Stimulated activated naive CD8-positive, alpha-beta T cell treated with anti-CD3 and anti-CD28 coated beads, Interleukin-15, Interleukin-2, amounts not matched to agents 100 U/mL and 50 U/mL, for 24 hours (primary cell): ENCODE results near the gene ATG10.

ENCODE experiments used
- ATAC-seq: fragments of 150-1000 bp; cut with Tn5 transposase; one replicate; pipeline ENCODE4 v1.10.0; 2021
- DNase-seq: peaks from one replicate; pipeline ENCODE4 v3.0.0; 2021

ATG10 gene

DNA sequence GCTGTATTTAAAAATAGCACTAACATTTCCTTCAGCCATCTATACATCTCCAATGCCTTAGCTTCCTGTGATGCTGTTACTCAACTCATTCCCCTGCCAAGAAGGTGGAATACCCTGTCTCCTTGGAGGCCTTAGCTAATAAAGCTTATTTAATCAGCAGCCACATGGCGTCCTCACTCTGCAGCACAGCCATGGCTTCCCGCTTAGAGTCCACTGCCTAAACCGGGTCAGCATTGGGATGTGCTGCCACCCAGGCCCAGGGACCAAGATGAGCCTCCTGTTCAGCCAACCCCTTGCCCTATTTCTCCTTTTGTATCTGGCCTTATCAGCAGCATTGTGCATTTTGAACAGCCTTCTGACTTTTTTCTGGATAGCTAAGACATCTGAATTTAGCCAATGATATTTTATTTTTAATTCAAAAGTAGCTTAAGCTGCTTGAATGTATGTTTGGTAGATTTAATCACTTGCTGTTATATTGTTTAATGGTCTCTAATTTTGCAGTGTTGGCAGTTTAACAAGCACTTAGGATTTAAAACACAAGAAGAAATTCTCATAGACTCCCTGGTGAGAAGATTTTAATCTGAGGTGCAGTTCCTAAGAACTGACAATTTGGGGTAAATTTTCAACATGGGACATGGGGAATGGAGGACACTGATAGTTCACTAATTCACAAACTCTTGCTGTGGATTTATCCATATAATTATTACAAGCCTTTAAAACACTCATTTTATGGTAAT lies 193.3 kb downstream of the ATG10 start:
- DNase-seq = no peak
- ATAC-seq = no peak

DNA sequence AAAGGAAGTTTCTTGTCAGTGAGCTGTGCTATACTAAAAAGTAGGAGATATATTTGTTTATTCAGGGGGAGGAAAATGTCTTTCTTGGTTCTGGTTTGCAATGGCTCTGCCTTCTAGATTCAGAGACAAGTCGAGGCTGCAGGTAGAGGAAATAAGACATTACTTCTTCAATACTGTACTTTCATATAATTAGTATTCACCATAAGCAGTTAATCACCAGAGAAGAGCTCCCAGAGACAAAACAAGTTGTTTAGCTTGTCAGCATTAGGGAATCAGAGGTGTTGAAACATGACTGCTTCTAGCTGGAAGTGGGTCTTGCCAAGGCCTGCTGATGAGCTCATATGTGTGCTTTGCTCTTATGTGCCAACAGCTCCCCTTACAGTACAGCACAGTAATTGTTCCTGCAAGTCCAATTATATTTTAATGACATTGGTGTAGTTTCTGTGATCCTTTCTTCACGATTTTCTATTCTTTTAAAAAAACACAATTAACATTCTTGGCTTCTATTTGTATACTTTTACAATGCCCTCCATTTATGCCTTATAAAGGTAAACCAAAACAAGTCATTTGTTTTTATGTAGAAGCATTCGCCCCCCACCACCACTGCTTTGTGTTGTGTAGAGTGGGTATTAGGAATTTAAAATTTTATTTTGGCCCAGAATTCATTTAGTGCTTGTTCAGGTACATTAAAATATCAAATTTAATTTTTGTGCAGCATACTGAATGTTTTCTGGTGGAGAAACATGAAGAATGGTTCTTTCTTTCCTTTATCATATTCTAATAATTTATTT lies 194.1 kb downstream of the ATG10 start:
- peak; percentile 6 for DNase-seq
- ATAC-seq = peak; percentile 85

GRCh38 chr5:82167372-82167935 lies 195.6 kb downstream of the ATG10 start:
- ATAC-seq = no peak

GRCh38 chr5:82168294-82168693 lies 196.5 kb downstream of the ATG10 start:
- ATAC-seq (no peak), DNase-seq (no peak)

More at GRCh38 chr5:82167372-82167935, 195.6 kb downstream of the ATG10 start:
- no peak for DNase-seq

GRCh38 chr5:82169892-82170291 lies 198.1 kb downstream of the ATG10 start:
- ATAC-seq = no peak
- no peak for DNase-seq

DNA sequence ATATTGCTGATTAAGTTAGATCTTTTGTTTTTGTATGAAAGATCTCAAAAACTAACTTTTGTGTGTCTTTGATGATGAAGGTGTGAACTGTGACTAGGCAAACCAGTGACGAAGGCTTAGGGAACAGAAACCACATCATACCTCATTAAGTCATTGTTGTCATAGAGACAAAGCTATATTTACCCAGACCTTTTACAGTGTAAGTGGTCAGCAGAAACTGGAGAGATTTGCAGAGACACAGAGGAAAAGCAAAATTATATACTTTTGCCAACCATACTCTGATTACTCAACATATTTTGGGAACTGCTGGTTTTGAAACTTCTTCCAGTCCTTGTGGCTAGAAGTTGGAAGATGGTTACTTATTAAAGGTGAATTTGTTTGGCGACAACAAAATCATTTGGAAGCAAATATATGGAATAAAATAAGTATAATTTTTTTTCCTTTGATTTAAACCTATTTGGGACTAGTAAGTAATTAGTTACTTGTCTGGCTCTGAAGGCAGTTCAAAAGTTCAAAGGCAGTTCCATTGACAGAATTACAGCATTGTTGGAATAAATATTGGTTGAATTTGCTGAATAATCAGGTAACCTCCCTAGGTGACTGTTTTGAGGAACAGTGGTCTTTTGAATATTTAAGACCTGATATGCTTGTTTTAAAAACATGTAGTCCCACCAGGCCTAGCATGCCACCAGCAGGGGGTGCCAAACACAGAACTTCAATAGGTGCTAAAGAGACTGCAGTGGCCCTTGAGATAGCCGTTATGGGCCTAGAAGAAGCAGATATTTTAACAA lies 202.5 kb downstream of the ATG10 start:
- DNase-seq (peak; percentile 77), ATAC-seq (peak; percentile 79)

DNA sequence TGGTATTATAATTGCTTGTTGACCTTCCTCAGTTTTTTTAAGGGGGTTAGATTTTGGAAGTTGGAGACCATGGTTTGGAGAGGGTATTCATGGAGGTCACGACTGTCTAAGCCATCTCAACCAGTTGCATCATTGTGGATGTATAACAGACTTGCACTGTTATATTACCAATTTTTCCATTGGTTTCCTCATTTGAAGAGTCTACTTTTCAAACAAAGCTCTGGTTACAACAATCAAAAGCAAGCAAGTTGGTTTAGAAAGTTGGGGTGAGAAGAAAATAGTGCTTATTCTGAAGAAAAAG lies 203.0 kb downstream of the ATG10 start:
- DNase-seq = no peak
- peak; percentile 21 for ATAC-seq

GRCh38 chr5:82176115-82176814 lies 204.4 kb downstream of the ATG10 start:
- DNase-seq = no peak
- no peak for ATAC-seq

GRCh38 chr5:82178378-82178777 lies 206.6 kb downstream of the ATG10 start:
- ATAC-seq (no peak), DNase-seq (no peak)

- no peak for DNase-seq
- no peak for ATAC-seq
These were observed 210.8 kb downstream of the ATG10 start for GRCh38 chr5:82182662-82183061.

DNA sequence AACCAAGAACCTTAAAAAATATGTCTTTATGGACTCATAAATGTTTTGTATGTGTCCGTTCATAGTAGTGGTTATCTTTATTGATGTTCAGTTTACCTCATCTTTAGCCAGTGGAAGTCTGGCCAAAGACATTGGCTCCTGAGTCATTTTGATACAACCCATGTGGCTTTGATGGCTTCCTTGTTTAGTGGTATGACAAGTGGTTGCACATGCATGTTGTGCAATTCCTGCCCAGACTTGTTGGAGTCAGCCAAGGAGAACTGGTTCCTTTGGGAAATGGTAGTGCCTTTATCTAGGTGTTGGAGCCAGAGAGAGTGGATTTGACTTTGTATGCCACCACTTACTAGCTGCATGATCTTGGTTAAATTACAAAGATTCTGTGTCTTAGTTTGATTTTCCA lies 212.0 kb downstream of the ATG10 start:
- no peak for ATAC-seq
- no peak for DNase-seq

GRCh38 chr5:82185851-82186250 lies 214.0 kb downstream of the ATG10 start:
- ATAC-seq (no peak), DNase-seq (no peak)

DNA sequence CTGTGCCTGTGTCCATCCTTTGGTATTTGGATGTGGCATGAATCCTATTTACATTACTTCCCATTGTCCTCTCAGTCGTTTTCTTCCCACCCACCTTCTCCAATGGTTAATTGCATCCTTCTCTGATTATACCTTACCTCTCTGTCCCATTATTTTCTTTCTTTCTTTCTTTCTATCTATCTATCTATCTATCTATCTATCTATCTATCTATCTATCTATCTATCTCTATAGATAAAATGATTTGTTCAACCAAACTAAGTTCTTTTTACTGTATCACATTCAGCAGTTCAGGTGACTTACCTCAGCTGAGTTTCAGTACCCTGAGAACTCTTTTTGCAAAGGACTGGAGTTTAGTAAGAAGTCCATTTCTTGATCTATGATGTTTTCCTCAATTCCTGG lies 225.7 kb downstream of the ATG10 start:
- ATAC-seq (no peak), DNase-seq (no peak)

DNA sequence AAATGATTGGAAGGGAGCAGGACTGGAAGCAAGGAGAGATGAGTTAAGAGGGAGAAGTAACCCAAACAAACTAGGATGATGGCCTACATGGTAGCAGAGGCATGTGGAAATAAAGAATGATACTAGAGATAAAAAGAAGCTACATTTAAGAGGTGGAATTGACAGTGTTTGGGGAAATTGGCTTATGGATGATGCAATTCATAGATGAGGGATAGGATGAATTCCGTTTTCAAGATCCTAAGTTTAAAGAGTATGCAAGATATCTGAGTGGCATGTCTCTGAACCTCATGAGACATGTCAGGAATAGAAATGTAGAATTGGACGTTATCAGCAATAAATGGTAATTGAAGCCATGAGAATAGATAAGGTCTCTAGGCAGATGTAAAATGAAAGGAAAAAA lies 232.7 kb downstream of the ATG10 start:
- no peak for DNase-seq
- ATAC-seq = no peak

GRCh38 chr5:82205005-82205404 lies 233.2 kb downstream of the ATG10 start:
- no peak for ATAC-seq
- no peak for DNase-seq

GRCh38 chr5:82208371-82208770 lies 236.5 kb downstream of the ATG10 start:
- ATAC-seq = no peak
- no peak for DNase-seq

DNA sequence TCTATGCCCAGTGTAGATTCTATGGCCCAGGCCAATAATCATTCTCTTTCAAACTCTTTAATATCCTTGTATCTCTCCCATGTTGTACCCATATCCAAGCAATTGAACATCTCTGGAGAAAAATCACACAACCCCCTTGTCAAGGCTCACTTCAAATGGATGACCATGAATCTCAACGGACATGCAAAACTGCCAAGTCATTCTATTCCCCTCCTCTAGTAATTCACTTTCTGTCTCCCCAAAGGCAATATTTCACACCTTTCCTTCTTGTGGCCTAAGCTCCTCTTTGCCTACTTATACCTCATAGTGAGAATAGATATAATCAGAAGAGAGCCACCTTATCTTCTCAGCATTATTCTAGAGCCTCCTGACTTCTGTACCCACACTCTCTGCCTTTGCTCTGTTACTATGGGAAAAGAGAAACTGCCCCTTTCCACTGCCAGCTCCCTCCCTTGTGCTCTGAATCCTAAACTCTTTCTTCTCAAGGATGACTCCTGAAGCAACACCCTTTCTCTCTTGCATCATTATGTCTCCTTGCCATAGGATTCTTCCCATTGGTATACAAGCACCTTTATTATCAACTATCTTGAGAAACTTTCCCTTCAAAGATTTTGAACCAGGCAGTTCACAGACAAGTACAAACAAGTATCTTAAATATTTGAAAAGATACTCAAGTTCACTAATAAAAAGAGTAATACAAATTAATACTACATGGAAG lies 240.2 kb downstream of the ATG10 start:
- no peak for ATAC-seq
- DNase-seq = no peak

GRCh38 chr5:82217917-82218316 lies 246.1 kb downstream of the ATG10 start:
- ATAC-seq (no peak), DNase-seq (no peak)

- DNase-seq (no peak), ATAC-seq (no peak)
These were observed 246.7 kb downstream of the ATG10 start for GRCh38 chr5:82218374-82219156.

DNA sequence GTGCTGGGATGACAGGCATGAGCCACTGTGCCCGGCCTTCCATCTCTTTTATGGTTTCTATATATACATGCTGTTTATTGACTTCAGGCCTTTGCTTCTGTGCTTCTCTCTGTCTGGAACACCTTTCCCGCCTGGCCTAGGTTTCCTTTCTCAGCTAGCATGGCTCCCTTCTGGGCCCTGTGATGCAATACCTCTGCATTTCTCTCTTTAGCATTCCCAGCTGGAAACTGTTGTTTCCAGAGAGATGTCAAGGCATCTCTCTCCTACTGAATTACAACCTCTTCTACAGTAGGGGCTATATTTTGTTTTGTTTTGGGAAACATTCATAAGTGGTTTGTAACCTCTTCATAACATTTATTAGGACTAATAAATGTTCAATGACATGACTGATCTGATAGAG lies 249.2 kb downstream of the ATG10 start:
- DNase-seq (no peak), ATAC-seq (no peak)
